NCI-H1436 treated with DMSO at 0.1 percent for 48 hours (cell line): Measurements from ENCODE around the gene FOXG1.

ENCODE experiments used
- DNase-seq: peaks from one replicate; lab custom pipeline; 2025; lab: John Stamatoyannopoulos, UW

The FOXG1 gene

DNA sequence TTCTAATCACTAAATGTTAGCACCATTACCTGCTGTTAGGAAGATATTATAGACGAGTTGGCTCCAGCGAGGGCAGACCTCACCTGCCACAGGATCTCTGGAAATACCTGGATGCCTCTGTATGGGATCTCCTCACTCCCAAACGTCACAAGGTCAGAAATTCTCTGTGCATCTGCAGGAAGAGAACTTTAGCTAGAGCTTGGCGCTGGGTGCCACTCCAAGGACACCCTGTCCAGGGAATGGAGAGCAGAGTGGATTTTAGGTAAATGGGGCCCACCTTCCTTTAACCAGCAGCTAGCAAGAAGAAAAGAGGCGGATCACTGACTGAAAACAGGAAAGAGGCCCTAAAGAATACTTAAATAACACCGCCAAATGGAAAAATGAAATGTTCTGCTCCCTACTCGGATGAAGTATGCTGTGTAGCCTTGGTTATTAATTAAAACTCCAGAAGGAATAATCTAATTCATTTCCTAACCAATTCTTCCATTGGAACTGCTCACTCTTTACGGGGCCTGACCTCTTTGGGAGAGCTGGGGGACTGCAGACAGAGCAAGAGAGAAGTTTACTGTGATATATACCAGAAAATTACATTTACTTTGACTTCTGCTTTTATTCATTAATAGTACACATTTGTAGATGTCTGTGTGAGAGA lies 4.2 kb upstream of the FOXG1 start:
- no peak for DNase-seq

DNA sequence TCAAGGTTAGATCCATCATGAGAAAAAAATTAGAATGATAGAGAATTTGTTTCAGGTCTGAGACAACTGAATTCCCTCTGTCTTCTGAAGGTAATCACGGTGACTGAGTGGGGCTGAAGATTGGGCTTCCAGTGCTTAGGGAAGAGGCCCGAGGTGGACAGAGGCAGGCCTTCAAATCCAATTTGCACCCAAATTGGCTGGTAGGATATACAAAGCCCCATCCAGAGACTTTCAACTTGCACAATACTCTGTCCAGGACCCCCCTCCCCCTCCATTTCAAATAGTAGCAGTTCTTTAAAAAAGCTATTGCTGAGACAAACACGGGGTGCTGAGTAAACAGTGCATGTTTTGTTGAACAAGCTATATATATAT lies 3.6 kb upstream of the FOXG1 start:
- no peak for DNase-seq

DNA sequence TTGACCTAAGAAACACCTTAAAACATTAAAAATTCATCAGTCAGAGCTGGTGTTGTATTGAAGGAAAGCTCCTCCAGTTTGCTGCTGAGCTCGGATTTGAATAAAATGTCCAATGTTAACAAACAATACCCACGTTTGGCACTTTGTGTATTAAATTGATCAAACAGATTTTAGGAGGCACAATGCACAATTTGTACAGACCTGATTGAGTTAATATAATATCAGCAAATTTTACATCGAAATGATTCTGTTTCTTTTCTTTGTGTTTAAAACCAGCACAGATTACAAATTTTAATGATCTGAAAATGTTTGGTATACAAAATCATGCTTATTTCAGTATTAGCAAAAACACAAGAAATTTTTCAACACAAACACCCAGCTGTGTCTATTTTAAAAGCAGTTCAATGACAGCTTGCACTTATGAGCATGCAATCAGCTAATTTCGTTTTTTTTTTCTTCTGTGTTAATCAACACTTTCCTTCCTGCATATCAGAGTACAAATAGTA lies 2.8 kb upstream of the FOXG1 start:
- DNase-seq = no peak

DNA sequence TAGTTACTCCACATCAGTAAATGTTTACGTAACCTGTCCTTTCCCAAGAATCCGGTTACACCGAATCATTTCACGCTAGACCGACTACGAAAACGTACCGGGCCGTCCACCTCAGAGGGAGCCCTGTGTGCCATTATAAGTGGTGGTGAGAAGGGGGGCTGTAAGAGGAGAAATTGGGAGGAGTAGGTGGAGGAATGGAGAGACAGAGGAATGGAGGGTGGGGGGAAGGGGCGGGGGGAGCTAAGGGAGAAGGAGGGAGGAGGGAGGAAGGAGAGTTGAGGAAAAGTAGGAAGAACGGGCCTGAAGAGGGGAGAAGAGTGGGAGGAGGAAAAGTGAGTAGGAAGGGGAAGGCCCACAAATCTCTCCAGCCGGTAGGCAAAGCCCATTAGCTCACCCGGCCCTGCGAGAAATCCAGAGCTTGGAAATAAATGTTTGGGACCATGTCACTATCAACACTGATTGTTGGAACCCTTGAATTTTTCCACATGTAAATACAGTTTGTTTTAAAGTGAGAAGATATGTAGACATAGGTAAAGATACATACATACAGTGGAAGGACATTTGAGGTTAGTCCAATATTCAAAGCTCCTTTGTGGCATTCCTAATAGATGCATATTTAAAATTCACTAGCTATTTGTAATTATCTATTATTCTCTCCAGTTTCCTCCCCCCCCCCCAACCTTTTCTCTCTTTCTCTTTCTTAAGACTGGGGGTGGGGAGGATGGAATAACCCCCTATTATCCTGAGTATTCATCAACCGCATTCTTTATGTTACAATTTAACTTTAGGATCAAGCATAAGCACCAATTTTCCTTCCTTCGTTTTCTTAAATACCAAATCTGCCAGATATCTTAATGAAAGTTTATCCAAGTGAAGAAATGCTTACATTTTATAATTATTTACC lies 2.1 kb upstream of the FOXG1 start:
- DNase-seq = no peak

- DNase-seq = no peak
These were observed 1.3 kb upstream of the FOXG1 start for GRCh38 chr14:28765169-28765830.

- no peak for DNase-seq
These were observed 637 bp upstream of the FOXG1 start for GRCh38 chr14:28765831-28766468.

DNA sequence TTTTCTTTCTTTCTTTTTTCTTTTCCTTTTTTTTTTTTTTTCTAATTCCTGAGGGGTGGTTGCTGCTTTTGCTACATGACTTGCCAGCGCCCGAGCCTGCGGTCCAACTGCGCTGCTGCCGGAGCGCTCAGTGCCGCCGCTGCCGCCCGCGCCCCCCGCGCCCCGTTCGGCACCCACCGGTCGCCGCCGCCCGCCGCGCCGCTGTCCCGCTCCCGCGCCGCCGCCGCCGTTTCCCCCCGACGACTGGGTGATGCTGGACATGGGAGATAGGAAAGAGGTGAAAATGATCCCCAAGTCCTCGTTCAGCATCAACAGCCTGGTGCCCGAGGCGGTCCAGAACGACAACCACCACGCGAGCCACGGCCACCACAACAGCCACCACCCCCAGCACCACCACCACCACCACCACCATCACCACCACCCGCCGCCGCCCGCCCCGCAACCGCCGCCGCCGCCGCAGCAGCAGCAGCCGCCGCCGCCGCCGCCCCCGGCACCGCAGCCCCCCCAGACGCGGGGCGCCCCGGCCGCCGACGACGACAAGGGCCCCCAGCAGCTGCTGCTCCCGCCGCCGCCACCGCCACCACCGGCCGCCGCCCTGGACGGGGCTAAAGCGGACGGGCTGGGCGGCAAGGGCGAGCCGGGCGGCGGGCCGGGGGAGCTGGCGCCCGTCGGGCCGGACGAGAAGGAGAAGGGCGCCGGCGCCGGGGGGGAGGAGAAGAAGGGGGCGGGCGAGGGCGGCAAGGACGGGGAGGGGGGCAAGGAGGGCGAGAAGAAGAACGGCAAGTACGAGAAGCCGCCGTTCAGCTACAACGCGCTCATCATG lies 654 bp downstream of the FOXG1 start:
- DNase-seq = no peak

- no peak for DNase-seq
These were observed 1.5 kb downstream of the FOXG1 start for GRCh38 chr14:28767853-28768741.

DNA sequence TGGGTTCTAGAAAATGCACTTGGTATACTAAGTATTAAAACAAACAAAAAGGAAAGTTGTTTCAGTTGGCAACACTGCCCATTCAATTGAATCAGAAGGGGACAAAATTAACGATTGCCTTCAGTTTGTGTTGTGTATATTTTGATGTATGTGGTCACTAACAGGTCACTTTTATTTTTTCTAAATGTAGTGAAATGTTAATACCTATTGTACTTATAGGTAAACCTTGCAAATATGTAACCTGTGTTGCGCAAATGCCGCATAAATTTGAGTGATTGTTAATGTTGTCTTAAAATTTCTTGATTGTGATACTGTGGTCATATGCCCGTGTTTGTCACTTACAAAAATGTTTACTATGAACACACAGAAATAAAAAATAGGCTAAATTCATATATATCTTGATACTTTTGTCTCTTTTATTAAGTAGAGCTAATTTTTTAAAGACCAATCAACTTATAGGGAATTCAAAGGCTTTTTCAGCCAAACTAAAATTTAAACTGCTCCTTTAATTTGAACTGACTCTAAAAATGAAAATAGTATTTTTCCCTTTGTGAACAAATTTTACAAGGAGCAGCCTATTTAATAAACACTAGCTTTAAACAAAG lies 2.8 kb downstream of the FOXG1 start:
- DNase-seq = no peak

DNA sequence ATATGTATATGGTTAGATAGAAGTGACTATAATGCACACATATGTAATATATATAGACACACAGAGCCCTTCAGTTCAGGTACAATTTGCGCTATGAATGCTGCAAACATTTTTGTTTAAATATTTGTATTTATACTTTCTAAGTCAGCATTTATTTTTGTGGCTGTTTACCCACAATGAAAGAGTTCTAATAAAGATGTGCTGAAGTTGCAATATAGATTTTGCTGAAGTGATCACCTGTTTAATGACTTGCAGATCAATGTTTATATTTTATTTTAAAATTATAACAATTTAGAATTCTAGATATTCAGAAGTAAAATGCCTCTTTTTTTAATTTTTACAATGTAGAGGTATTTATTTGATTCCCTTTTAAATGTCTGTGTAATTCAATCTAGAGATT lies 3.5 kb downstream of the FOXG1 start:
- no peak for DNase-seq

GRCh38 chr14:28770630-28771029 lies 4.0 kb downstream of the FOXG1 start:
- no peak for DNase-seq

- no peak for DNase-seq
These were observed 4.6 kb downstream of the FOXG1 start for GRCh38 chr14:28771168-28771567.

- DNase-seq = peak; percentile 53
These were observed 6.0 kb downstream of the FOXG1 start for GRCh38 chr14:28772613-28773012.

DNA sequence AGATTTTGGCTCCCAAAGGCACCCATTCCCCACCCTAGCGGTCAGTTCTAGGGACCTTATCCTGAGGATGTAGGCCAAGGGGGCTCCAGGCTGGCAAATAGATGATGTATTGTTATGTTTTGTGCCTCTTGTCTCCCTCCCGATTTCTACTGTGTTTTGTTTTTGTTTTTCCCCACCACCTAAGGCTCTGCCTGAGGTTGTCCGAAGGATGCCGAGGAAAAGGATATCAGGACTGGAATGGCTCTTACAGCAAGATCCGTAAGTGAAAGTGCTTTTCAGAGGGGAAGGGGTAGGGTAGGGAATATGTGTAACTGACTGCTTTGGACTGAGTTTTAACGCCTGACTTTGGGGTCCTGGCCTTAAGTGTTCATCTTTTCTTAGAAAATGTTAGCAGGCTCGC lies 6.6 kb downstream of the FOXG1 start:
- no peak for DNase-seq

DNA sequence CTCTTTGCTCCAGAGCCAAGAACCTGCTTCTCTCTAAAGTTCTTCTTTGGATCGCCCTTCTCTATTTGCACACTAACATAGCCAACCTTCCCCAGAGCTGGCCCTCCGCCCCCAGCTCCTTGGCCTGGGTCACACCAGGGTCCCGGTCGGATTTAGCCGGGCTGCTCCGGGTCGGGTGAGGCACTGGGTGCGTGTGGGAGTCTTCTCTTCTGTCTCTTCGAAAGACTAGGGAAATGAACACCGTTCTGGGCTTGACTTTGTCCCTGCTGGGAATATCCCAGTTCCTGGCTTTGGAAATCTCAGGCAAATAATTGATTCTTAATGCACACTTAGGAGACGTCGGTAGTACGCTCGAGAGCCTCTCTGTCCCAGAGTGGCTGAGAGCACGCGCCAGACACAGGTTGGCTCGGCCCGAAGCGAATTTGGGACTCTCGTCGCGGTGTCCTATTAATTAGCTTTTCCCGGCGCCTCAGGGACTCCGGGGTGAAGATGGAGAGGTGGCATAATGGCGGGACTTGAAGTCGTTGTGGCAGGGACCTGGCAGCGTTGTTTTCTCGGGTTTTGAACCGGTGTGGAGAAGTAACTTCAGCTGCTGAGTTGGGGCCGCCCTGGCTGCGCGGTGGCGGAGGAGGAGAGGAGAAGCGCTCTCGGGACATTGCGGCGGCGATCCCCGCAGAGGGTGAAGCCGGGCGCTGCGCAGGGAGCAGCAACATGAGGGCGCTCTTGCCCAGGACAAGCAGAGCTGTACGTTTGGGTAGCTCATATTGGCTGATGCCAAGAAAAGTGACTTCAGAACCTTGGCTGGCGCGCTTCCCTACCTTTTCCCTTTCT lies 7.5 kb downstream of the FOXG1 start:
- peak; percentile 75 for DNase-seq

DNA sequence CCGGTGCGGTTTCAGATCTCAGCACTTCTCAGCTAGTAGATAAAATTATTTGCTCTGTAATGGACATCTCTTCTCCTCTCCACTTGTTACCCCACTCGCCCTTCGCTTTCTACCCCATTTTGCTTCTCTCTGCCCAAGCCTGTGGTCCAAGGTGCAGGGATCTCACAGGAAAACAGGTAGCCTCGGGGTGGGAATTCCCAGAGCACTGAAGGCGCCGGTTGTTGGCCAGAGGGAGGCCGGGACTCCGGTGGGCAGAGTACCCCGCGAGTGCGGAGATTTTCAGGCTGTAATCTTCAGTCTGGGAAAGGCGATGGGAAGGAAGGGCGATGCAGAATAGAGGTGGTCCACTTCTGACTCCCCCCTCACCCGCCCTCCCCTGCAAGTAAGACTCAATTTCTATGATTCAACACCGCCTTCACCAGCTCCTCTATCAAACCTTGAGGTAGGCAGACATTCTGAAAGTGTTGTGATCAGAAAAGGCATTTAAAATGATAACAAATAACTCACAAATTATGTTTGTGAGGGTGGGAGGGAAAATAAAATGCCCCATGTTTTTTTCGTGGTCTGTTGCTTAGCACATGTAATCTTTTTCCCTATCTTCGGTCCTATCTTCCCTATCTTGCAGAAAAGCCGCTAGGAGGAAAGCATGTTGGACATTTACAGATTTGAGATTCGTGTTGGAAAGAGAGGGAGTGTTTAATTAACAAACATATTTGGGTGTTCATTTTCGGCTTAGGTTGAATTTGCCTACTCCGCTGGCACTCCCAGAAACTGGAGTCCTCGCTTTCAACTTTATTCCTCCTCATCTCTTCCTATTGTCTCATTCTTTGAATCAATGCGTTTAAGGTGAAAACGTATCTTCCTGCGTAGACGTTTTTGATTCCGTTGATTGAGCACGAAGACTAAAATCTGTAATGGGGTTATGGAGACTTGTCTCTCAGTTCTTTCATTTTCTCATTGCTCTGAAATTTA lies 8.5 kb downstream of the FOXG1 start:
- no peak for DNase-seq

GRCh38 chr14:28776482-28777266 lies 10.1 kb downstream of the FOXG1 start:
- no peak for DNase-seq
